Caco-2 (cell line): Measurements from ENCODE around the gene GAPDHS. TPM values are rescaled to one million over a fixed set of nuclear protein-coding genes. Genes with fewer than 3 reads are reported as not detected.

ENCODE experiments used
- BruUV-seq: library from RNA; stranded (reverse); fragments of 400-500 nt; replicated peaks from 2 replicates; lab custom pipeline; 2021; lab: Mats Ljungman, UMichigan
- CTCF ChIA-PET: fragments of 300-600 bp; sonication (Branson Sonifier 250); formaldehyde crosslinking; loops from one replicate; lab custom pipeline; 2022; ENCODE audit warnings: antibody characterized with exemption; lab: Charles Lee
- POLR2A ChIA-PET: fragments of 300-600 bp; sonication (Branson Sonifier 250); formaldehyde crosslinking; loops from one replicate; lab custom pipeline; 2022; ENCODE audit warnings: antibody characterized with exemption; lab: Charles Lee
- DNase-seq, 2 experiments: peaks; one replicate each; pipeline versions ENCODE4 v3.0.0 to v3.0.0-alpha.2; 2020 to 2022
- H3K27me3 ChIP-seq: replicated peaks from 2 replicates; pipeline ENCODE4 v1.6.0; 2011; ENCODE audit warnings: low read length; ENCODE audit not compliant: control insufficient read depth, insufficient read depth
- H3K36me3 ChIP-seq: 2 replicates; pipeline ENCODE4 v1.5.1; 2011; ENCODE audit warnings: low read length; ENCODE audit not compliant: control insufficient read depth, insufficient read depth
- H3K4me1 ChIP-seq: fragments of 250-450 bp; sonication (Bioruptor Pico); 2 replicates; pipeline ENCODE4 v1.5.1; 2020; ENCODE audit warnings: mild to moderate bottlenecking
- H3K4me3 ChIP-seq: 2 replicates; pipeline ENCODE4 v1.5.1; 2011; ENCODE audit warnings: low read depth, mild to moderate bottlenecking, control low read depth, low read length
- H3K9me3 ChIP-seq: fragments of 250-450 bp; sonication (Bioruptor Pico); 2 replicates; pipeline ENCODE4 v1.5.1; 2020; ENCODE audit warnings: mild to moderate bottlenecking, moderate library complexity
- H3K27ac Mint-ChIP-seq: one replicate; pipeline ENCODE4 v1.8.0; 2022; ENCODE audit warnings: mixed read lengths; ENCODE audit not compliant: unreplicated experiment
- H3K27me3 Mint-ChIP-seq: one replicate; pipeline ENCODE4 v1.8.0; 2022; ENCODE audit warnings: mixed read lengths; ENCODE audit not compliant: insufficient read depth, unreplicated experiment
- H3K36me3 Mint-ChIP-seq: one replicate; pipeline ENCODE4 v1.8.0; 2022; ENCODE audit warnings: mild to moderate bottlenecking, mixed read lengths; ENCODE audit not compliant: insufficient read depth, unreplicated experiment
- H3K4me1 Mint-ChIP-seq: one replicate; pipeline ENCODE4 v1.8.0; 2022; ENCODE audit warnings: low read depth, mixed read lengths; ENCODE audit not compliant: unreplicated experiment
- H3K4me3 Mint-ChIP-seq: one replicate; pipeline ENCODE4 v1.8.0; 2022; ENCODE audit warnings: mild to moderate bottlenecking, moderate library complexity, mixed read lengths; ENCODE audit not compliant: unreplicated experiment
- H3K9me3 Mint-ChIP-seq: one replicate; pipeline ENCODE4 v1.8.0; 2022; ENCODE audit warnings: mixed read lengths; ENCODE audit not compliant: unreplicated experiment
- intact Hi-C: fragments of 100-400 bp; cut with micrococcal nuclease; formaldehyde crosslinking; loops from one replicate; pipeline ENCODE4 v1.10.0; 2022; ENCODE audit not compliant: unreplicated experiment
- total RNA-seq: library from RNA; stranded (reverse); gene quantifications from 2 replicates; pipeline ENCODE4 v1.2.3, GENCODE V29; 2022
- TF ChIP-seq, protein P1 (sequence below), 2 experiments: fragments of 200-600 bp in 1 of 2; IDR thresholded peaks; 1 replicate in 1 of 2; 2 replicates in 1 of 2; pipeline versions ENCODE4 v1.5.1 to v1.8.0; 2011 to 2022; ENCODE audit warnings: antibody characterized with exemption in 1 of 2, control low read depth in 1 of 2, inconsistent platforms in 1 of 2, low read depth in 1 of 2, low read length in 1 of 2, mild to moderate bottlenecking in 1 of 2, moderate library complexity in 1 of 2; ENCODE audit not compliant: insufficient read depth in 1 of 2, severe bottlenecking in 1 of 2, unreplicated experiment in 1 of 2

Gene GAPDHS
- total RNA-seq, 1 experiment from 2014 or later: not detected

DNA sequence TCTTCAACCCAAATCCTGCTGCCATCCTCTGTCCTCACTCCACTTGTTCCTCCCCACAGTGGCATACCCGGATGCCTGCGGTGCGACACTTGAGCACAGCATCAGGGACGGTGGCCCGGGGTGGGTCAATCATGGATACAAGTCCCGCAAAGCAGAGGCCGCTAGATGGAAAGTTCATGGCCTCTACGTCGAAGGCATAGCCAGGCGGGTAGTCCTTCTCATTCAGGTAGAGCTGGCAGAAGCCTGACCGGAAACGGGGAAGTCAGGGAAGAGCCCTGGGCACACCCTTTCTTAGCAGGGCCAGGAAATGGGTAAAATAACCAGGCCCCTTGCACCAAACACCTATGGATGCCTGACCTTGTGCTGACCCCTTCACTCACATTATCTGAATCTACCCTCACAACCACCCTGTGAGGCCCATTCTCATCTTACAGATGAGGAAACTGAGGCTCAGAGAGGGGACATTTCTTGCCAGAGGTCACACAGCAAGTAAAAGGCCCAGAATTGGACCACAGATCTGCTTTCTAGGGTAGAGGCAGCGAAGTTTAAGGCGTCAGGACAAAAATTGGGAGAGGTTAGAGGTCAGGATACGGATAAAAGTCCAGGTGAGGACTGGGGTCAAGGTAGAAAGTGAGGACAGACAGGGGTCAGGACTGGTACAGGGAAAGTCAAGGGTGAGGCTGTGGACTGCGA, 23.7 kb downstream of the GAPDHS start:
- no peak overlapping the region for H3K4me3 Mint-ChIP-seq
- H3K9me3 Mint-ChIP-seq: no peaks in the 10 kb centered on the region
- Histone ChIP-seq H3K36me3 (no peaks in the 10 kb centered on the region), H3K27me3 (no peaks in the 10 kb centered on the region), H3K9me3 (0 out of 2 replicates have a peak, but pooled peaks cover 3% of the 10 kb centered on the region), H3K4me3 (no peak overlapping the region), H3K4me1 (0 out of 2 replicates have a peak, but pooled peaks cover 5% of the 10 kb centered on the region)
- ChIA-PET POLR2A (no interaction called here), CTCF (interaction anchor here (0.5 to 2.0 kb wide), 3 partner anchors 62 to 412 kb away, joined by 3 to 15 read pairs (median 4); no protein-coding TSS in a partner anchor)
- TF ChIP-seq, protein P1, sequence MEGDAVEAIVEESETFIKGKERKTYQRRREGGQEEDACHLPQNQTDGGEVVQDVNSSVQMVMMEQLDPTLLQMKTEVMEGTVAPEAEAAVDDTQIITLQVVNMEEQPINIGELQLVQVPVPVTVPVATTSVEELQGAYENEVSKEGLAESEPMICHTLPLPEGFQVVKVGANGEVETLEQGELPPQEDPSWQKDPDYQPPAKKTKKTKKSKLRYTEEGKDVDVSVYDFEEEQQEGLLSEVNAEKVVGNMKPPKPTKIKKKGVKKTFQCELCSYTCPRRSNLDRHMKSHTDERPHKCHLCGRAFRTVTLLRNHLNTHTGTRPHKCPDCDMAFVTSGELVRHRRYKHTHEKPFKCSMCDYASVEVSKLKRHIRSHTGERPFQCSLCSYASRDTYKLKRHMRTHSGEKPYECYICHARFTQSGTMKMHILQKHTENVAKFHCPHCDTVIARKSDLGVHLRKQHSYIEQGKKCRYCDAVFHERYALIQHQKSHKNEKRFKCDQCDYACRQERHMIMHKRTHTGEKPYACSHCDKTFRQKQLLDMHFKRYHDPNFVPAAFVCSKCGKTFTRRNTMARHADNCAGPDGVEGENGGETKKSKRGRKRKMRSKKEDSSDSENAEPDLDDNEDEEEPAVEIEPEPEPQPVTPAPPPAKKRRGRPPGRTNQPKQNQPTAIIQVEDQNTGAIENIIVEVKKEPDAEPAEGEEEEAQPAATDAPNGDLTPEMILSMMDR (IDR thresholded peaks at IDR 0.05; ENCODE audit: insufficient read depth in 1 of 2, low read depth in 1 of 2, low read length in 1 of 2, severe bottlenecking in 1 of 2, unreplicated experiment in 1 of 2): no peak
- no TSS peak for BruUV-seq
- intact Hi-C loops: no loop called here
- peaks cover 22% of the 10 kb centered on the region for H3K27me3 Mint-ChIP-seq
- no peaks in the 10 kb centered on the region for H3K4me1 Mint-ChIP-seq
- H3K27ac Mint-ChIP-seq: no peak overlapping the region
- DNase-seq: no peak
- H3K36me3 Mint-ChIP-seq: peaks cover 5% of the 10 kb centered on the region

DNA sequence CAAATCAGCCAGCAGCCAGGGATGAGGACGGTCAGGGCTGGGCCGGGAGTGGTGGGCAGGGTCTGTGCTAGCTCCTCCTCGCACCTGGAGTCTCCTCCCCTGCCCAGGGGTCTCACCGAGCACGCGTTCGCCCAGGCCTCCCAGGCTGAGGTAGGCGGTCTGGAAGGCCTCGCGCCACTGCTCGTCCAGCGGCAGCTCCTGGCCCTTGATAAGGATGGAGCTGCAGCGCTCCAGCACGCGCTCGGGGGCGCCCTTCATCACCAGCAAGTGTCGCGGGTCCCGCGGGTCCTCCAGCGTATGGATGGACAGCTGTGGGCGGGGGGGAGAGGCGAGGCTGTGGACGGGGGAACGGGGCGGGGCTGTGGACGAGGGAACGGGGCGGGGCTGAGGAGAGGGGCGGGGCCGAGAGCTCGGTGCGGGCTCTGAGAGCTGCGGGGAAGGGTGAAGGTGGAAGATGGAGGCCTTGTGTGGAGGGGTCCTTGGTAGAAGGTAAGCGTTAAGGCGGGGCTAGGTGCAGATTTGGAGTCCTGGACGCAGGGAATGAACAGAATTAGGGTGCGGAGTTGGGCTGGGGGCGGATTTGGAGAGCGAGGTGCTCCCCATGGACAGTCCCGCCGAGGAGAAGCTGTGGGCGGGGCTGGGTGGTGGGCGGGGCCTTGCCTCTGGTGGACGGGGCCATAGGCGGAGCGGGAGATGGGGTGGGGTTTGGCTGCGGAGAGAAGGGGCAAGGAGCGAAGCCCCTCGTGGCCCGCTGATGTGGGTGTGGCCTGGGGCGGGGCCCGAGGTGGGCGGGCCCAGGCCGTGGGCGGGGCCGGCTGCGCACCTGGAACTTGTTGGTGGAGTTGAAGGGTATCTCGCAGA, 24.5 kb downstream of the GAPDHS start:
- intact Hi-C loops: no loop called here

More for the DNA sequence above, 24.5 kb downstream of the GAPDHS start:
- ChIA-PET CTCF (interaction anchor here (0.5 to 0.6 kb wide), 2 partner anchors 40 to 413 kb away, joined by 3 to 6 read pairs; no protein-coding TSS in a partner anchor), POLR2A (no interaction called here)
- TF ChIP-seq, protein P1 (IDR thresholded peaks at IDR 0.05; ENCODE audit: insufficient read depth in 1 of 2, low read depth in 1 of 2, low read length in 1 of 2, severe bottlenecking in 1 of 2, unreplicated experiment in 1 of 2): no peak
- peaks cover 5% of the 10 kb centered on the region for H3K36me3 Mint-ChIP-seq
- H3K4me1 ChIP-seq: 0 out of 2 replicates have a peak, but pooled peaks cover 5% of the 10 kb centered on the region
- H3K27ac Mint-ChIP-seq: no peak overlapping the region
- peaks cover 28% of the 10 kb centered on the region for H3K27me3 Mint-ChIP-seq
- no peaks in the 10 kb centered on the region for H3K27me3 ChIP-seq
- H3K9me3 ChIP-seq: 0 out of 2 replicates have a peak, but pooled peaks cover 3% of the 10 kb centered on the region
- H3K9me3 Mint-ChIP-seq: no peaks in the 10 kb centered on the region
- no peaks in the 10 kb centered on the region for H3K4me1 Mint-ChIP-seq
- H3K36me3 ChIP-seq: no peaks in the 10 kb centered on the region
- H3K4me3 Mint-ChIP-seq: peak overlapping the region; percentile 39
- DNase-seq: peak; percentile 41 to 65
- no TSS peak for BruUV-seq
- H3K4me3 ChIP-seq: no peak overlapping the region
